NOMO-1 treated with DMSO at 0.1 percent for 48 hours (cell line): ENCODE data around the gene MED9.

Experiments
- DNase-seq: peaks from one replicate; lab custom pipeline; 2025; ENCODE audit not compliant: unreplicated experiment; lab: John Stamatoyannopoulos, UW

Gene MED9

GRCh38 chr17:17514993-17515933 is 38.5 kb downstream of the MED9 start:
- DNase-seq, result no peak

- DNase-seq, result no peak
Measured at GRCh38 chr17:17515934-17516930, 39.4 kb downstream of the MED9 start.

- DNase-seq, result no peak
Measured at GRCh38 chr17:17516941-17517720, 40.3 kb downstream of the MED9 start.

- DNase-seq, result no peak
Measured at GRCh38 chr17:17518014-17518413, 41.2 kb downstream of the MED9 start.

GRCh38 chr17:17518951-17519350 is 42.2 kb downstream of the MED9 start:
- DNase-seq, result no peak

GRCh38 chr17:17519886-17520285 is 43.1 kb downstream of the MED9 start:
- DNase-seq, result no peak

- no peak for DNase-seq
Measured at GRCh38 chr17:17520599-17521232, 43.9 kb downstream of the MED9 start.

GRCh38 chr17:17523001-17523730 is 46.4 kb downstream of the MED9 start:
- DNase-seq, result no peak

- DNase-seq, result no peak
Measured at GRCh38 chr17:17523731-17524490, 47.1 kb downstream of the MED9 start.

GRCh38 chr17:17525311-17525710 is 48.5 kb downstream of the MED9 start:
- no peak for DNase-seq

GRCh38 chr17:17525956-17526355 is 49.2 kb downstream of the MED9 start:
- DNase-seq, result no peak

- no peak for DNase-seq
Measured at GRCh38 chr17:17526369-17526768, 49.6 kb downstream of the MED9 start.

- no peak for DNase-seq
Measured at GRCh38 chr17:17527534-17527933, 50.7 kb downstream of the MED9 start.

- no peak for DNase-seq
Measured at GRCh38 chr17:17527956-17528500, 51.2 kb downstream of the MED9 start.

- DNase-seq, result no peak
Measured at GRCh38 chr17:17528696-17529652, 52.2 kb downstream of the MED9 start.

- no peak for DNase-seq
Measured at GRCh38 chr17:17531156-17531555, 54.4 kb downstream of the MED9 start.

- no peak for DNase-seq
Measured at GRCh38 chr17:17532991-17533390, 56.2 kb downstream of the MED9 start.
